Stimulated activated CD8-positive, alpha-beta memory T cell treated with anti-CD3 and anti-CD28 coated beads, Interleukin-7, amount 100 ng/mL, for 4 hours (primary cell): Measurements from ENCODE around the gene COL10A1.
A peak's percentile ranks its signal among the peaks of the same experiment; 100 is the strongest.
"Not testable (repeated sequence)": the region's sequence is repeated elsewhere in the genome, so short reads cannot be mapped to it uniquely, and the experiment has no call there.

Experiments used
- DNase-seq, 2 donors: peaks; one replicate each; pipeline ENCODE4 v3.0.0-alpha.2; 2020; ENCODE audit warnings: low read depth in 2 of 2

The COL10A1 gene

DNA sequence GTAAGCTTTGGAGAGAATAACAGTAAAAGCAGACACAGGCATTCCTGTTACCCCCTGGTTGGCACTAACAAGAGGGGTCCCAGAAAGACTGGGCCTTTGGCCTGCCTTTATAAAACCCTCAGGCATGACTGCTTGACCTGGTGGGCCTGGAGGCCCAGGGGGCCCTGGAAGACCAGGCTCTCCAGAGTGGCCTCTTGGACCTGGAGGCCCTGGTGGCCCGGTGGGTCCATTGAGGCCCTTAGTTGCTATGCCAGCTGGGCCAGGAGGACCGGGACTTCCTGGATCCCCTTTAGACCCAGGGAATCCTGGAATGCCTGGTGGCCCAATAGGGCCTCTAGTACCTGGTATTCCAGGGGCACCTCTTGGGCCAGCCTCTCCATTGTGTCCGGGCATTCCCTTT is 5.5 kb downstream of the COL10A1 start:
- DNase-seq: no peak

GRCh38 chr6:116118608-116119007 is 7.3 kb downstream of the COL10A1 start:
- DNase-seq: no peak

GRCh38 chr6:116115781-116116180 is 10.2 kb downstream of the COL10A1 start:
- DNase-seq: no peak

DNA sequence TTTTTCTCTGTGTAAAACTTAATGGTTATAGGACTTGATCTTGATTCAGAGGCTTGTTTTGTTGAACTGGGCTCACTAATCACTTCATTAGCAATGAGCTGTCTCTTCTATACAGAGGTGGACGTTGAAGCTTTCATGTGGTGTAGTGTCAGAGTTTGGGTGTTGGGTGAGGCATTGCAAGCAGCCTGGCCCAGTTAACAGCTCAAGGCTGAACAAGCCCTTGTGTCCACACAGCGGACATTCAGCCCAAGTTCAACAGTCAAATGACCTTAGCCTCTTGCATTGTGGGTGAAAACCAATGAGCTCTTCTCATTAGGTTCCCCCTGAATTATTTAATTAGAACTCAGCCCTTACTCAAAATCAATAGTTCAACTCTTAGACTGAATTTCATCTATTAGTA is 12.5 kb downstream of the COL10A1 start:
- no peak for DNase-seq

DNA sequence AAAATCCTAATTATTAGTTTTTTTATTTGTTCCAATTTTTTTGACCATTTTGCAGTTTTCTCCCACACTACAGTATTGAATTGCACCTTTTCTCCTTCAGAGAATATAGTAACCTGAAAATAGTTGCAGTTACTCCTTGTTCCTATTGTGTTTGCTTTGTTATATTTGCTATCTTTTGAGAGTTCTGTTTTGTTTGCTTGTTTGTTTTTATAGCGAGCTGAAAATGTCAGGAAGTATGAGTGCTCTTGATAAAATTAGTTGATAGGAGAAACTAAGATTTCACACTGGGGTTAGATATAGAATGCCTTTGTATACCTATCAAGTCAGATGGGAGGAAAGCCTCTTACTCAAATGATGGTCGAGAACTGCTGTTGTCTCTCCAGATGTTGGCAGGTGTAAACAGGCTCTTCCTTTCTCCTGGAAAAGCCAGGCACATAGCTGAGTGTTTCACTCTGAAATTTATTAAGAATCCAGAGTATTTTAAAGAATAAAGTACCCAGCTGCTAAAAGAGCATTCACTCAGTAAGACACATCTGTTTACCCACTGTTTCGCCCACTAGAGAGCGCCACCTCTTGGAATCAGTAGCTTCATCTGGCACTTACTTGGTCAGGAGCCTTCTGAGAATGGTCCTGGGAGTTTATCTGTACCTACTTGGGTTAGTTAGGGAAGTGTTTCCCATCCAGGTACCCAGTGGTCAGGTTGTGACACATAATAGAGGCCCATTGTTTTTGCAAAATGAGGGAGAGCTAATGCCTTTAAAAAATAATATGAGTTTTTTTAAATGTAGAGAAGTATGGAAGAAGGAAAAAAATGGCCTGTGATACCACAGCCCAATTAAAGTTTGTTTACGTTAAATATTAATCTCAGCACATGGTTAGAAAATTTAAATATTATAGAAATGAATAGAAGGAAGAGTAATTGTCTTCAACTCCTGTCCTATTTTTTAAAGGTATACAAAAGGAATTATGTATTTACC is 14.1 kb downstream of the COL10A1 start:
- DNase-seq: no peak

GRCh38 chr6:116108836-116109235 is 17.1 kb downstream of the COL10A1 start:
- DNase-seq: no peak

DNA sequence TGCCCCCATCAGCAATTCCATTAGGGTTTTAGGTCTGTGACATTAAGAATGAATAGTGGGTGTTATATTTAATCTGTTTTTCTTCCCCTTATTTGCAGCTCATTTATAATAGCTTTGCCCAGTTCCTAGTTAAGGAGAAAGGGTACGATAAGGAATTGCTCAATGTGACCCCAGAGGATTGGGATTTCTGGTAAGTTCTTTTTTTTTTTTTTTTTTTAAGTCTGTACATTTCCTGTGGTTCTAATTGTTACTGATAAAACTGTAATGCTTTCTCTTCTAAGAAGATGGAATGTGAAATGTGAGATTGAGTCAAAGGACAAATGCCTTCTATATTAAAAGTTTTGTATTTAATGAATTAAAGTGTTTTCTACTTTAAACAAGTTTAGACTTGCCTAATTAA is 19.8 kb downstream of the COL10A1 start:
- DNase-seq: no peak

DNA sequence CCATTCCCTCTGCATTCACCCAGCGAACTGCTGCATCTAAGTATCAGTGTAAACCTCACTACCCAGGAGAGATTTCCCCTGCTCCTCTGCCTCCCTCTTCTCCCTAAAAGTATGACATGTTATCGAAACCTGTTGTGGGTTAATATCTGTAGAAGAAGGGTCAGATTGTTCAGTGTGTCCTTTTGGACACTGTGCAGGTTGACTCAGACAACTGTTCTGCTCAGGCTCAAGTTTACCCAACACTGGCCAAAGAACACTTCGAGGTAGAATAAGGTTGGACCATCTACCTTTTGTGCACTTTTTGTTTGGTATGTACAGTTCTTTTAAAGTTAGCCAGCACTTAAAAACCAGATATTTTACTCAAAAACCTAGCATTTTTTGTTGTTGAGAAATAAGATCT is 20.7 kb downstream of the COL10A1 start:
- no peak for DNase-seq

GRCh38 chr6:116104636-116105035 is 21.3 kb downstream of the COL10A1 start:
- no peak for DNase-seq

DNA sequence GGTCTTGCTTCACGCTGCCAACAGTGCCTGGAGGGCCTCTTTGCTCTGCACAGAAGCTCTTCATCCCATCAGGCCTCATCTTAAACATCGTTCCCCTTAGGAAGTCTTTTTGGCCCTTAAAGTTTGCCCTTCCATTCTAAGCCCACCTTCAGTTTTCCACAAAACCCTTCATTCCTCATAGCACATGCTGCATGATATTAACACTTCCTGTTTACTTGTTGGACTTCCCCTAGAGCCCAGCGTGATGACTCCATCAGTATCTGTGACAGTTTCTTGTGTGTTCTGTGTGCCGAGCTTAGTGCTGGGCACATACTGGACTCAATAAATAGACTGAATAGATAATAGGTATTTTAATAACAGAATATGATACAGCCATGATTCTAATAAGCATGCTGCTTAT is 23.1 kb downstream of the COL10A1 start:
- DNase-seq: no peak

DNA sequence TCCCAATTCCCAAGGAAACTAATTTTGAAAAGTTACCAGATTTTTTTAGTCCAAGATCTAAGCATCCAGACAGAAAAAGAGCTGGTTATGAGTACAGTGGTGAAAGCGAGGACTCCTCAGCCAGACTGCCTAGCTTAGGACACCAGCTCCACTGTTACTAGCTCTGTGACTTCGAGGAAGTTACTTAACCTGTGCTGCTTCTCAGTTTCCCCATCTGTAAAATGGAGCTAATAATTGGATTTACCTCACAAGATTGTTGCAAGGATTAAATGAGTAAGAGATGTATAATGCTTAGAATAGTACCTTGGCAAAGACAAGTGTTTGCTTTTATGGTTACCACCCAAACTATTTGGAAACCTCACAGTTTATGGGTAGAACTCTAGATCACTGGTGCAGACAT is 24.1 kb downstream of the COL10A1 start:
- DNase-seq: no peak

- DNase-seq: no peak
Observed at GRCh38 chr6:116101302-116101718, 24.6 kb downstream of the COL10A1 start.

GRCh38 chr6:116100419-116101301 is 25.3 kb downstream of the COL10A1 start, which contains the start of gene NT5DC1:
Gene NT5DC1 (plus strand): TSS chr6:116100853. CDS start chr6:116100931, 78 bp downstream.
- peak; percentile 55 to 81 for DNase-seq

DNA sequence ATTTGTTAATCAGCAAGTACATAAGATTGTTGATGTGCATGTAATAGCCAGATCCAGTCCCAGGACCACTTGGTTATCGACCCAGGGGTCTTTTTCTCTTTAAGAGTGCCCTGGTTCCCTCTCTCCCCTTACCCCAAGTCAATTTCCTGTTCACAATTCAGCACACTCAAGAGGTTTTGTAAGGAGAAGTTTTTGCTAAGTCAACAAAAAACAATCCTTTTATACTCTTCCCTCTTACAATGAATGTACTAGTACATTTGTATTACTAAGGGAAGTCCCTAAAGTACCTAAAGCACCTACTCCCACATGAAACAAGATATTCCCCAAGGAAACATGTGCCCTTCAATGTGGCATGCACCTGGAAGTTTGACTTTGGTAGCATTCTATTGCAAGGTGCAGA is 26.9 kb downstream of the COL10A1 start:
- DNase-seq: no peak

GRCh38 chr6:116096979-116097816 is 28.7 kb downstream of the COL10A1 start:
- DNase-seq: no peak

GRCh38 chr6:116096048-116096759 is 29.7 kb downstream of the COL10A1 start:
- DNase-seq: not testable (repeated sequence)

- DNase-seq: no peak
Observed at GRCh38 chr6:116094041-116094440, 31.9 kb downstream of the COL10A1 start.

DNA sequence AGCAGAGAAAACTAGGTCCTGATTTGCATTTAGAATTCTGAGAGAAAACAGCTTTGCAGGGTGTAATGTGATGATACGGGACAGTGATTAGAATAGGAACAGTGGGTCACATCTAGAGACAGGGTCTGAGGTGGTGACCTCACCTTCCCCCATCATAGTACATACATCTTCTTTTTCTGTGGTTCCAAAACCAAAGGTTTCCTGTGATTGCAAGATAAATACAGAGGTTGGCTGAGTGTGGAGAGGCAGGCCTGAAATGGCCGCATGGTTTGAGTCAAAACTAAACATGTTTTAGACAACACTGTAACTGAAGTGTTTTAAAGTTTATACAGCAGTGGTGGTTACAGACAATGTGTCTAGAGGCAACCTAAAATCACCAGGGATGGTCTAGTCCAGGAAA is 35.7 kb downstream of the COL10A1 start:
- DNase-seq: no peak

GRCh38 chr6:116088946-116089345 is 37.0 kb downstream of the COL10A1 start:
- no peak for DNase-seq

- no peak for DNase-seq
Observed at GRCh38 chr6:116087437-116088027, 38.4 kb downstream of the COL10A1 start.
